NOMO-1 treated with DMSO at 0.1 percent for 48 hours (cell line): ENCODE data around the gene WDCP.
"Not testable (repeated sequence)": the region's sequence is repeated elsewhere in the genome, so short reads cannot be mapped to it uniquely, and the experiment has no call there.

ENCODE experiments used
- DNase-seq: peaks from one replicate; lab custom pipeline; 2025; ENCODE audit not compliant: unreplicated experiment; lab: John Stamatoyannopoulos, UW

Gene WDCP

DNA sequence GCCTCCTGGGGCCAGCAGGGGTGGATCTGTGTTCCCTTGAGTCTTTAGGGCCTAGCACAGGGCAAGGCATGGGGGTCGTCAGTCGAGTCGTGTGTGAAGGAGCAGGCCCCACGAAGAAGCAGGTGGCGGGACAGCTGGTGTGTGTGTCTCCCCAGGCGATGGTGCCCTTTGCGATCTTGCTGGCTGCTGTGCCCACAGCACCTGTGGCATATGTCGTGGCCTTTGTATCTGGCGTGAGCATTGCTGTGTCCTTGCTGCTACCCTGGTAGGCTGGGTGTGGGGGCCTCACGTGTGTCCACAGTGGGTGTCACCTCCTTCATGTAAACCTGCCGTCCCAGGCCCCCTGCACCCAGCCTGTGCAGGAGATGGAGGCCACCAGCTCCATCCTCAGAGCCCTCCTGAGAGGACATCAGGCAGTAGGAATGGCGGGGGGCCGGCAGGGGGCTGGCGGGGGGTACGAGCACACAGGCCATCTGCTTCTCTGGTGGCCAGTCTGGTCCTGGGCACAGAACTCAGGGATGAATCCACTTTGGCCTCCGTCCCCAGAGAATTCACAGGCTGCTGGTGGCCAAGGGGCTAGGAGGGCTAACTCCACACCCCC, 24.1 kb downstream of the WDCP start:
- DNase-seq, result no peak

DNA sequence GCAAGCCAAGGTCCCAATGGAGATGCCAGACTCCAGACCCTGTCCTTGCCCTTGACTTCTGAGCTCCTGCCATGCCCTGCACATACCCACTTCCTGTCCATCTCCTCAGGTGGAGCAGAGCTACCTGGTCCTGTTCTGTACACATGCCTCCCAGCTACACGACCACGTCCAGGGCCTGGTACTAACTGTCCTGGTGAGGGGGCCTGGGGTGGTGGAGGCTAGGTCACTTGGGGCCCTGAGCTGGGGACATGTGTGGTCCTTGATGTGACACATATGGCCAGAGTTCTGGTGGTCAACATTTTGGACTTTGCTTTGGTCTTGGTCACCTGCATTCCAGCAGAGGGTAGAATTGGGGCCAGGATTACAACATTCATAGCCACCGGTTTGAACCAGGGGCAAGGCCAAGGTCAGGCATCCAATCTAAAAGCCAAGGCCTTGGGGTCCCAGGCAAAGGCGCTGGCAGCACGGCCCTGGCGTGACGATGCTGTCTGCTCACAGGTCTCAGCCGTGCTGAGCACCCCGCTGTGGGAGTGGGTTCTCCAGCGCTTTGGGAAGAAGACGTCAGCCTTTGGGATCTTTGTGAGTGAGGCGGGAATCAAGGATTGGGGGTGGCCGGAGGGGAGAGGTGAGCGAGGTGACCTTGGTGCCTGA, 24.7 kb downstream of the WDCP start:
- DNase-seq, result no peak

DNA sequence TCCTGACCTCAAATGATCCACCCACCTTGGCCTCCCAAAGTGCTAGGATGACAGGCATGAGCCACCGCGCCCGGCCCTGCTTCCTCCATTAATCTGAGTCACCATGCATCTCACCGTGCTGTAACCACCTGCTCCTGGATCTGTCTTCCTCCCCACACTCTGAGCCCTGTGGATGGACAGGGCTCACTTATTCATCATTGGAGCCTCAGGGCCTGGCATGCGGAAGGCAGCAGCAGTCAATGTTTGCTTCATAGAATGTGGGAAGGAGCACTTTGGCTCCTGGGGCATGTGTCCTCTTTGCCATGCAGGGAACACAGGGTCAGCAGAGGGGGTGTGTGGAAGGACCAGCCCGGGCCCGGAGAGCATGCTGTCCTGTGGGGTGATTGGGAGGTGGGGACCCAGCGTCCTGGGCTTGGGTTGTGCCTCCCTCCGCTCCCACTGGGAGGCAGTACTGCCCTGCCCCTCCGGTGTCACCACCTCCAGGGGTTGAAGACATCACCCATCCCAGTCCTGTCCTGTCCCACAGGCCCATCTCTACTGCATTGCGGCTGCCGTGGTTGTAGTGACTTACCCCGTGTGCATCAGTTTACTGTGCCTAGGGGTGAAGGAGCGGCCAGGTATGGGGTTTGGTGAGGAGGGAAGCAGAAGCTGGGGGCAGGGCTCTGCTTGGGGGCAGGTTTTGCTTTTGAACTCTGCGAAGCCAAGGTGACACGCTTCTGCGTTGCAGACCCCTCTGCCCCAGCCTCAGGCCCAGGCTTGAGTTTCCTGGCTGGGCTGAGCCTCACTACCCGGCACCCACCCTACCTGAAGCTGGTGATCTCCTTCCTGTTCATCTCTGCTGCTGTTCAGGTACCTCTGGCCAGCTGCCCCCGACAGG, 25.8 kb downstream of the WDCP start:
- no peak for DNase-seq

DNA sequence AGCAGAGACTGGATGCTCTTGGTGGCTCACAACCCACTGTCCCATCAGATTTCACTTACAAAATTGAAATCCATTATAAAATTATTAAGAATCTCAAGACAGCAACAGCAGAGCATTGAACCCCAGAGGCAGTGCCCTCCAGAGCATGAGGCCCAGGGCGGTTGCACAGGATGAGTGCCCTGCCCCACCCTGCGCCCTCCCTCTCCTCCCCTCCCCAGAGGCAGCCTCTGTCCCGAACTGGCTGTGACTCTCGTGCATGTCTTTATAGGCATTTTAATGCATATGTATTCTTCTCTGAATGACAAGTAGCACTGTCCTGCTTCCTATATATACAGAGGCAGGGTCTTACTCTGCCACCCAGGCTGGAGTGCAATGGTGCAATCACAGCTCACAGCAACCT, 26.9 kb downstream of the WDCP start:
- no peak for DNase-seq

DNA sequence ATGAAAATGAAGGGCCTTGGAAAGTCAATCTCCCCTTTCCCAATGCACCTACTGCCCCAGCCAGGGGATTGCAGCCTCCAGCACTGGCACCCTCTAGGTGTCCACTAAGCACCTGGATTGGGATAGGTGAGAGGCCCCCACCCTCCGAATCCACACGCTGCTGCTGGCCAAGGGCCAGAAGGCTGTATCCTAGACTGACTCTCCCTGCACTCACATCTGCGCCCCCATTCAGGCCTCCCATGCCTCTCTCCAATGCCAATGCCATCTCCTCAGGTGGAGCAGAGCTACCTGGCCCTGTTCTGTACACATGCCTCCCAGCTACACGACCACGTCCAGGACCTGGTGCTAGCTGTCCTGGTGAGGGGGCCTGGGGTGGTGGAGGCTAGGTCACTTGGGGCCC, 27.5 kb downstream of the WDCP start:
- DNase-seq, result no peak

DNA sequence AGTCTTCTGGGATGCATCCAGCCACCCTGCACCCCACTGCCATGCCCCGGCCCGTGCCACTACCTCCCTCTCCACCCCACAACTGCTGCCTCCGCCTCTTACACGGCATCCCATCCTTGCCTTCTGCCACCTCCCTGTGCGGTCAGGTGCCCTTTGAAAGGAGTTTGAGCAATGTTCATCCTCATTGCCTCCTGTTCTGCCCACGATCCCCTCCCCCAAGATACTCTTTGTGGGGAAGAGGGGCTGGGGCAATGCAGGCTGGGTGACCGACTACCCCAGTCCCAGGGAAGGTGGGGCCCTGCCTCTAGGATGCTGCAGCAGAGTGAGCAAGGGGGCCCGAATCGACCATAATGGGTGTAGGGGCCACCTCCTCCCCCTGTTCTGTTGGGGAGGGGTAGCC, 28.9 kb downstream of the WDCP start:
- DNase-seq, result no peak

DNA sequence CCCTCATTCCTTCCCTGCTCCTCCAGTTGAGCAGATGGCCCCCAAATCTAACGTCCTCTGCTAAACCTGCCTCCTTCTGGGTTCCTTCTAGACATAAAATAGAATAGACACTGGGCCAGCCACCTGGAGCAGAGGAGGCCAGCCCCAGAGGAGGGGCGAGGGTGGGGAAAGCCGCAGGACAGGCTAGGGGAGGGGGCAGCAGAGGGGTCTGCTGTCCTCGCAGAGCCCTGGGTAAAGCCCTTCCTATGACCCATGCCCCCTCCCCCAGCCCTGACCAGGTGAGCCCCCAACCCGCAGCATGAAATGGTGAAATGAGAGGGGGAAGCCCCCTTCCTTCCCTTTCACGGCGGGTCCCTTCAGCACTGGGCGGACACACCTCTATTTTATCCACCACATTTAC, 29.5 kb downstream of the WDCP start:
- DNase-seq, result no peak

DNA sequence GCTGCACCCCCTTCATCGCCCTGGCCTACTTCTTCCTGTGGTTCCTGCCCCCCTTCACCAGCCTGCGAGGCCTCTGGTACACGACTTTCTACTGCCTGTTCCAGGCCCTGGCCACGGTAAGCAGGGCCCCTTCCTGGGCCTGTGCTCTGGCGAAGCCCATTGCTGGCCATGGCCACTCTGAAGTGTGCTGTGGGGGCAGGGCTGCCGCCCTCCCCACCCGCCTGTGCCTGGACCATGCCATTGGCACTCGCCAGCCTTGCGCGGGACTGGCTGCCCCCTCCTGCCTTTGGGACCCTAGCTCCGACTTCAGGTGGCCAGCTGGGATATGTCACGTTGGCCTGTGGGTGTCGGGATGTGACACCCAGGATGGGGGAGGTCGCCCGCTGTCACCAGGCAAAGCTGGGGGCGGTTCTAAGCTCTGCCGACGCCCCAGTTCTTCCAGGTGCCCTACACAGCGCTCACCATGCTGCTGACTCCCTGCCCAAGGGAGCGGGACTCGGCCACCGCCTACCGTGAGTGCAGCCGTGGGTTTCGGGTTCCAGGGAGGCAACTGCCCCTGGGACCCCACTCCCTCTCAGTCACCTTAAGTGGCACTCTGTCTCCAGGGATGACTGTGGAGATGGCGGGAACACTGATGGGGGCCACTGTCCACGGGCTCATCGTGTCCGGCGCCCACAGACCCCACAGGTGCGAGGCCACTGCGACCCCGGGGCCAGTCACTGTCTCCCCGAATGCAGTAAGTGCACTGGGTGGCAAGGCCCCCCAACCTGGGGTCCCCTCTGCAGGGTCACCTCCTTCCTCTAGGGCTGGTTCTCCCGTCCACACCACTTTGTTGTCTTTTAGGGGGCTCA, 30.1 kb downstream of the WDCP start:
- no peak for DNase-seq

DNA sequence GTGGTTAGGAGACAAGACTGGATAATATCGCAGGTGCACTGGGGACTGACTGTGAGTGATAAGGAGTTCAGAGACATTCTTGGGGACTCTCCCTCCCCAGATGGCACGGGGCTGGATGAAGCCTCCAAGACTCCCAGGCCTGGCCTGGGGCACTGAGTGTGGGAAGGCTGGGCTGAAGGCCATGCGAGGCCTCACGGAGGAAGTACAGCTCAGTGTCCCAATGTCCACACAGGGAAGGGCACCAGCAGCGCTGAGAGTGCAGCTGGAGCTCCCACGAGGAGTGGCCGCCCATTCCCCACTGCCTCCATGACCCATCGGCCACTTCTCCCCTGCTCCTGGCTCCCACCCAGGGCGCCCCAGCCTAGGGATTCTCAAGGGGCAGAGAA, 30.8 kb downstream of the WDCP start:
- DNase-seq, result no peak

DNA sequence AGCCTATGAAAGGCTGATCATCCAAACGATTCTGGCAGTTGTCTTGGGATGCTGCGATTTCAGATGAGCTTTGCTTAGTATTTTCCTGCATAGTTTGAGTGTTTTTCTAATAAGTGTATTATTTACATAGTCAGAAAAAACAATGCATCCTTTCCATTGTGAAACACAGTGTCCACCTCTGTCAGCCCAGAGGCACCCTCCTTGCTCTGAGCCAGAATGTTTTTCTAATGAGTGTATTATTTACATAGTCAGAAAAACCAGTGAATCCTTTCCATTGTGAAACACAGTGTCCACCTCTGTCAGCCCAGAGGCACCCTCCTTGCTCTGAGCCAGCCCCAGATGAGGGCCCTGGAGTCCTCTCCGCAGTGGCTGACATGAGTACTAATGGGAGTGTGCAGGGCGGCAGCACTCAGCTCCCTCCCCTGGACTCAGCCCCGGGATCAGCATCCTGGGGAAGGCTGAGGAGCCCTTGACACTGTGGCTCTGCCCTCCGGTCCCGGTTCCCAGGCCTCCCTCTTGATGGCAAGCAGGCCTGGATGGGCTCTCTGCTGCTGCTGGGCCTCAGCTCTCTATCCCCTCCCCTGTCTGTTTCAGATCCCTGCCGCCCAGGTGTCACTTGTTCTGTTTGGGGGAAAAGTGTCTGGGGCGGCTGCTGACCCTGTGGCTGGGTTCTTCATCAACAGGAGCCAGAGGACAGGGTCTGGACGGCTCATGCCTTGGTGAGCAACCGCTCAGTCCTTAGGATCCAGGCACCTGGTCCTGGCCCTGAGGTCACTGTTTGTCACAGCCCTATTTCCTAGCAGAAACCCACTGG, 31.4 kb downstream of the WDCP start:
- DNase-seq, result no peak

DNA sequence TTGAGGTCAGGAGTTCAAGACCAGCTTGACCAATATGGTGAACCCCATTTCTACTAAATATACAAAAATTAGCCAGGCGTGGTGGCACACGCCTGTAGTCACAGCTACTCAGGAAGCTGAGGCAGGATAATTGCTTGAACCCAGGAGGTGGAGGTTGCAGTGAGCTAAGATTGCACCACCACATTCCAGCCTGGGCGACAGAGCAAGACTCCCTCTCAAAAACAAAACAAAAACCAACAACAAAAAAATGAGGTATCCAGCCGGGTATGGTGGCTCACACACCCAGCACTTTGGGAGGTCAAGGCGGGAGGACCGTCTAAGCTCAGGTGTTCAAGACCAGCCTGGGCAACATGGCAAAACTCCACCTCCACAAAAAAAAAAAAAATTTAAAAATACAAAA, 32.3 kb downstream of the WDCP start:
- DNase-seq, result not testable (repeated sequence)

DNA sequence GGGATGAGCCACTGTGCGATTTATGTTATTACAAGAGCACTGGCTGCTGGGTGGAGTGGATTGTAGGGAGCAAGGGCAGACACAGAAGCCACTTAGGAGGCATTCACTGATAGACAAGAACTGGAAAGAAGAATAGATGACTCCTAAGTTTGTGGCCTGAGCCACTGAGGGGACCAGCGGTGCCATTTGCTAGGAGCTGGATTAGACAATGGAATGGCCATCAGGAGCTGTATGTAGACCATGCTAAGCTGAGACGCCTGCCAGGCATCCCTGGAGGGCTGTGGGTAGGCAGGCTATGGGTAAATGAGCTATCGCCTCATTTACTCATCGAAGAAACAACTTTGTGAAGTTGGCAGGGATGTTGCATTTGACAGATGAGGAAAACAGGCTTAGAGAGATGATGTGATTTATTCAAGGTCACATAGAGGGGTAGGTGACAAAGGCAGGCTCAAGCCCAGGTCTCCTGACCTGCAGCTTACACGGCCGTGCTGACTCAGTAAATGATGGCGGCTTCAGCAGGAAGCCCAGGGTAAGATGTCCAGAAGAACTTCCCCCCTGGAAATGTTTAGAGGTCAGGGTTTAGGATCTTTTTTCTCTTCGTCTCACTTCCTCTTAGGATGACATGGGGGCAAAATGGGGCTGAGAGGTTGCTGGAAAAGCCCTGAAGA, 34.5 kb downstream of the WDCP start:
- DNase-seq, result no peak

DNA sequence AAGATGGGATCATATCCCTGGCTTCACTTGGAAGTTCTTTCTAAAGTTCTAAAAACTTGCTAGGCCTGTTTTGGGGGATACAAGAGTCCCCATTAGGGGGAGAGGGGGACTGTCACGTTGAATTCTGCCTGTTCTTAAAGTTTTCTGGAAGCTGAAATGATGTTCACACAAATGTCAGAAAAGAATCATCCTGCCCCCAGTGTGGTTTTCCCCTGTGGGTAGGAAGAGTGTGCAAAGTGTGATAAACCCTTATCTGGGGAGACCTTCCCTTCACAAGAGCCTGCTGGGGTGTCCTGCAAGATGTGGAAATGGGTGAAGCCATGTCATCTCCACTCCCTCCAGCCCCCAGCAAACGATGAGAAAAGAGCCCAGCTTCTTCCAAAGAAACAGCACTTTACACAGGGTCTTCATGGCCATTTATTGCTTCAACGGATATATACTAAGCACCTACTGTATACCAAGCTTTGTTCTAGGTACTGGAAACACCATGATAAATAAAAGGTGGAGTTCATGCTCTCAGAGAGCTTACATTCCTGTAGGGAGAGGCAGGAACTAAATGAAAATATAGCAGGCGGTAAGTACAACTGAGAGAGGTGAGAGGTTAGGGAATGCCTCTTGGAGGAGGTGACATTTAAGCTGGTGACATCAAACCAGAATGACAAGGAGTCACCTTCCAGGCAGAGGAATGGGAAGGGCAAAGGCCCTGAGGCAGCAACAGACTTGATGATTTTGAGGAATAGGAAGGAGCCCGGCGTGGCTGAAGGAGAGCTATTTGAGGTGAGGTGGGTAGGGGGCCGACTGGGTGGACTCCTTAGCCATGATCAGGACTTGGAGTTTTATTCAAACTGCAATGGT, 35.7 kb downstream of the WDCP start:
- DNase-seq, result no peak

DNA sequence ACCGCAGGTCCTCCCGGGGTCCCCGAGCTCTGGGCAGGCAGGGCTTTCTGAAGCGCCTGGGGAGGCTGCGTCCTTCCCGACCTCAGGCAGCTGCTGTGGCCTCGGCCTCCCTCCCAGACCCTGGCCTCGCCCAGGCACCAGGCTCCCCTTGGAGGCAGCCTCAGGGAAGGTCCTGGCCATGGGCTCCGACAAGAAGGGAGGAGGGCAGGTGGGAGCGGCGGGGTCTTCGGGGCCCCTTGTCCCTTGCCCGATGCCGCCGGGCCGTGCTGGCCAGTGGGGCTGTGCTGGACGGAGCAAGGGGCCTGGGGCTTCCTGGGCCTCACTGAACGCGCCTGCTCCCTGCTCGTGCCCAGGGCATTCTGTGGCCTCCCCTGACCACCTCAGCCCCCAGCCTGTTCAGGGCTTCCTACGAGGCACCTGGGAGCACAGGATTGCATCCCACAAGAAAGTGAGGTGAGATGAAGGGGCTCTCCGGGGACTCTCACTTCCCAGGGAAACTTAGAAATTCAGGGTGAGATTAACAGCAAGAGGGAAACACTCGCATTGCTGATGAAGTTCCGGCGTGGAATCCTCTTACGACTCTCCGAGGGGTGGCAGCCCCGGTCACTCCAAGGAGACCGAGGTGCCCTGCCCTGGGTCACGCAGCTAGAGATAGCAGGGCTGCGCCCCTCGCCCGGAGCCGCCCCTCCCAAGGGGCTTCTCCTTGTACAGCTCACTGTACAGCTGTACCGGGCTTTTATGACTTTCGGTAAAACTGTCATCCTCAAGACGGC, 36.5 kb downstream of the WDCP start:
- no peak for DNase-seq

DNA sequence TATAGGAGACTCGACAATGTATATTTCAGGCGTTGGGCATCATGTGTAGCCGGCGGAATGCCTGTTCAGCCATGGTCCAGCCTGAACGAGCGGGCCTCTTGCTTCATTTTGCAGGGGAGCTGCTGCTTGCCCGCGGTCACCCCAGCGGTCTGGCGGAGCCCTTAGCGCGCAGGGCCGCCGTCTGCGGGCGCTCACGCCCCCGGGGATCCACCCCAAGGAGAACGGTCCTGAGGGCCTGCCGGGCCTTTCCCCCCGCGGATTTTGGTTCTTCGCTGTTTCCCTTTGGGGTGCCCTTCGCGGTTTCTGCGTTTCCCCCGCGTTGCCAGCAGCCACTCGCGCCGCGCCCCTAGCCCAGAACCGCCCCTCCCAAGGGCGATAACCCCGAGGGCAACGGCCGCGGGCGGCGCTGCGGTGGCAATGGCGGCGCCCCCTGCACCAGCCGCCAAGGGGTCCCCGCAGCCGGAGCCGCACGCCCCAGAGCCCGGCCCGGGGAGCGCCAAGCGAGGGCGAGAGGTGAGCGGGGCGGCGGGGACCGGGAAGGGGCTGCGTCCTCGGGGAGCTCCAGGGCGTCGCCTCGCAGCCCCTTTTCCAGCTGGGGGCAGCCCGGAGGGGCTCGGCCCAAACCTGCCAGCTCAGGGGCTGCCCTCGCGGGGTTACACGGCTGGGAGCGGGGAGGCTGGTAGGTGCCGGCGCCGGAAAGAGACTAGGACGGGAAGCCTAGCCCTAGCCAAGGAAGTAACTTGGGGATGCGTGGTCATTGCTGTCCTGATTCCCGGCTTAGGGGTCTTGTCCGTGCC, 37.3 kb downstream of the WDCP start, which contains the start of gene MFSD2B:
MFSD2B (plus strand) TSS at position 406 of the 797 bp plus-strand sequence; CDS start at position 418, 12 bp downstream.
- DNase-seq, result no peak

DNA sequence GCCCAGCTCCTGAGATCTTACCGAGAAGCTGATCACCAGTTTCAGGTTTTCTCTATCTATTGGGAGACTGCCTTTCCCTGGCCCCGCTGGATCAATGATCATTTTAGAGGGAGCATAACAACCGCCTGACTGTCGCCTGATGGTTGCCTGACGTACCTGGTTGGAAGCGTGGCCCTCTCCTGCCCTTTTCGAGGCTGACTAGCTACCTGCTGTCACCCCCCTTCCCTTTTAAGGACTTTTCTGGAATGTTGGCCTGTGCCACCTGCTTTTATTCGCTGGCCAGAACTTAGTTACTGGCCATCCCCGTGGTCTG, 37.9 kb downstream of the WDCP start:
- no peak for DNase-seq

DNA sequence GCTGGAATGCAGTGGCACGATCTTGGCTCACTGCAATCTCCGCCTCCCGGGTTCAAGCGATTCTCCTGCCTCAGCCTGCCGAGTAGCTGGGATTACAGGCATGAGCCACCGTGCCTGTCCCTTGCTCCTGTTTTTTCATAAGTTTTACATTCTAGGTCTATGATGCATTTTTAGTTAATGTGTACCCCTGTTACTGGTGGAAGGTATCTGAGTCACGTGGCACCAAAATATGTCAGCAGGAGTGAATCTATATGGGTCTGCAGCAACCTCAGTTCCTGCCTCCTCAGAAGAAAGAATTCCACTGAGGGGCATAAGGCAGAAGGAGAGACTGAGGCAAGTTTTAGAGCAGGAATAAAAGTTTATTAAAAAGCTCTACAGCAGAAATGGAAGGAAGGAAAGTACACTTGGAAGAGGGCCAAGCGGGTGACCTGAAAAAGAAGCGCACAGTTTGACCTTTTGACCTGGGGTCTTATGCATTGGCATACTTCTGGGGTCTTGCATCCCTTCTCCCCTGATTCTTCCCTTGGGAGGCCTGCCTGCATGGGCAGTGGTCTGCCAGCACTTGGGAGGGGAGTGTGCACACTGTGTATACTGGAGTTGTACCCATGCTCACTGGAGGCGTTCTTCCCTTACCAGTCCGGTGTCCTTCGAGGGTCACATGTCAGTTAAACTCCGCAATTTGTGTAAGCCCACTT, 38.4 kb downstream of the WDCP start:
- no peak for DNase-seq
